OCI-LY1 (cell line): ENCODE measurements around the gene EMSY.

Source experiments
- H2AFZ ChIP-seq: fragments of 200-600 bp; sonication (generic), shearing (Covaris generic); 2 replicates; pipeline ENCODE4 v1.6.0; 2014; ENCODE audit warnings: antibody characterized with exemption, mild to moderate bottlenecking, low read length
- H3F3A ChIP-seq: fragments of 200-600 bp; sonication (generic), shearing (Covaris generic); 2 replicates; pipeline ENCODE4 v1.6.0; 2014; ENCODE audit warnings: mild to moderate bottlenecking, antibody characterized with exemption, low read length, moderate library complexity; ENCODE audit not compliant: insufficient read depth
- H3K27ac ChIP-seq: fragments of 200-600 bp; sonication (generic); 2 replicates; pipeline ENCODE4 v1.5.1; 2014; ENCODE audit warnings: low read length, mixed run types, mild to moderate bottlenecking, low read depth; ENCODE audit not compliant: poor library complexity, severe bottlenecking
- H3K27me3 ChIP-seq: fragments of 200-600 bp; sonication (generic); 2 replicates; pipeline ENCODE4 v1.6.0; 2014; ENCODE audit warnings: antibody characterized with exemption, mild to moderate bottlenecking, low read length, moderate library complexity; ENCODE audit not compliant: insufficient read depth
- H3K36me3 ChIP-seq: fragments of 200-600 bp; sonication (generic); 2 replicates; pipeline ENCODE4 v1.6.1; 2014; ENCODE audit warnings: mild to moderate bottlenecking, antibody characterized with exemption, low read length, moderate library complexity, mixed read lengths; ENCODE audit not compliant: insufficient read depth
- H3K4me1 ChIP-seq: fragments of 200-600 bp; sonication (generic); 2 replicates; pipeline ENCODE4 v1.5.1; 2014; ENCODE audit warnings: mild to moderate bottlenecking, low read length, moderate library complexity; ENCODE audit not compliant: insufficient read depth, severe bottlenecking
- H3K4me2 ChIP-seq: fragments of 200-600 bp; sonication (generic), shearing (Covaris generic); 2 replicates; pipeline ENCODE4 v1.6.1; 2014; ENCODE audit warnings: low read length
- H3K4me3 ChIP-seq: fragments of 200-600 bp; sonication (generic); 2 replicates; pipeline ENCODE4 v1.5.1; 2014; ENCODE audit warnings: low read length, low read depth, mild to moderate bottlenecking, mixed read lengths; ENCODE audit not compliant: poor library complexity, severe bottlenecking
- H3K79me2 ChIP-seq: fragments of 200-600 bp; shearing (Covaris generic); 2 replicates; pipeline ENCODE4 v1.6.1; 2016; ENCODE audit warnings: mixed run types, low read length, mixed read lengths; ENCODE audit not compliant: insufficient read depth
- H3K9ac ChIP-seq: fragments of 200-600 bp; sonication (generic), shearing (Covaris generic); 2 replicates; pipeline ENCODE4 v1.6.1; 2014; ENCODE audit warnings: mild to moderate bottlenecking, low read length, mixed read lengths
- H3K9me2 ChIP-seq: fragments of 200-600 bp; sonication (generic), shearing (Covaris generic); 2 replicates; pipeline ENCODE4 v1.6.1; 2014; ENCODE audit warnings: low read depth, mild to moderate bottlenecking, low read length, mixed read lengths
- H3K9me3 ChIP-seq: fragments of 200-600 bp; shearing (Covaris generic); 2 replicates; pipeline ENCODE4 v1.6.1; 2014; ENCODE audit warnings: low read length, mixed read lengths
- H4K20me1 ChIP-seq: fragments of 200-600 bp; sonication (generic), shearing (Covaris generic); 2 replicates; pipeline ENCODE4 v1.6.0; 2016; ENCODE audit warnings: mild to moderate bottlenecking, low read length; ENCODE audit not compliant: insufficient read depth
- CTCF ChIP-seq: fragments of 200-600 bp; sonication (generic), shearing (Covaris generic); IDR thresholded peaks from 2 replicates; pipeline ENCODE4 v1.5.1; 2017; ENCODE audit warnings: mild to moderate bottlenecking, antibody characterized with exemption, low read length, moderate library complexity, mixed read lengths
- EZH2 ChIP-seq: fragments of 200-600 bp; sonication (generic), shearing (Covaris generic); IDR thresholded peaks from 2 replicates; pipeline ENCODE4 v1.8.0; 2017; ENCODE audit warnings: borderline replicate concordance, mixed run types, mild to moderate bottlenecking, antibody characterized with exemption, low read length, moderate library complexity, mixed read lengths

The EMSY gene

GRCh38 chr11:76558891-76559290 lies 114.1 kb downstream of the EMSY start:
- H4K20me1 ChIP-seq: no peaks in the 10 kb centered on the region

GRCh38 chr11:76559346-76559745 lies 114.5 kb downstream of the EMSY start:
- Histone ChIP-seq H2AFZ (no peak overlapping the region), H3K9me3 (no peaks in the 10 kb centered on the region), H3K4me1 (no peaks in the 10 kb centered on the region), H3F3A (no peaks in the 10 kb centered on the region), H3K9me2 (no peaks in the 10 kb centered on the region), H3K27ac (no peak overlapping the region), H3K79me2 (no peaks in the 10 kb centered on the region), H3K27me3 (no peaks in the 10 kb centered on the region), H3K9ac (no peak overlapping the region), H4K20me1 (no peaks in the 10 kb centered on the region), H3K4me2 (no peak overlapping the region), H3K36me3 (no peaks in the 10 kb centered on the region), H3K4me3 (no peak overlapping the region)
- TF ChIP-seq CTCF: no peak
- no peak for TF ChIP-seq EZH2

More at GRCh38 chr11:76558891-76559290, 114.1 kb downstream of the EMSY start:
- Histone ChIP-seq H3K4me2 (no peak overlapping the region), H3K4me1 (no peaks in the 10 kb centered on the region), H3K9me3 (no peaks in the 10 kb centered on the region), H3K79me2 (no peaks in the 10 kb centered on the region), H3K36me3 (no peaks in the 10 kb centered on the region), H3K9me2 (no peaks in the 10 kb centered on the region), H3F3A (no peaks in the 10 kb centered on the region), H3K27ac (no peak overlapping the region), H2AFZ (no peak overlapping the region), H3K4me3 (no peak overlapping the region), H3K9ac (no peak overlapping the region), H3K27me3 (no peaks in the 10 kb centered on the region)
- TF ChIP-seq EZH2 (no peak), CTCF (no peak)

- Histone ChIP-seq H3K4me1 (no peaks in the 10 kb centered on the region), H3K4me3 (no peak overlapping the region), H3K36me3 (no peaks in the 10 kb centered on the region), H3K27me3 (no peaks in the 10 kb centered on the region), H3K9me3 (no peaks in the 10 kb centered on the region), H3K79me2 (no peaks in the 10 kb centered on the region), H3K9me2 (no peaks in the 10 kb centered on the region), H3F3A (no peaks in the 10 kb centered on the region), H3K9ac (no peak overlapping the region), H4K20me1 (no peaks in the 10 kb centered on the region), H3K27ac (no peak overlapping the region), H2AFZ (no peak overlapping the region), H3K4me2 (no peak overlapping the region)
- TF ChIP-seq EZH2 (no peak), CTCF (no peak)
These were observed 115.4 kb downstream of the EMSY start for GRCh38 chr11:76560219-76560618.
